Activated CD4-positive, alpha-beta T cell treated with anti-CD3 and anti-CD28 coated beads, Interleukin-2, amount 50 U/mL, for 24 hours (primary cell): Measurements from ENCODE around the gene FAH.

Source experiments
- DNase-seq, 2 donors: peaks; one replicate each; pipeline ENCODE4 v3.0.0-alpha.2; 2020; ENCODE audit warnings: low read depth in 1 of 2, low spot score in 1 of 2

FAH gene

DNA sequence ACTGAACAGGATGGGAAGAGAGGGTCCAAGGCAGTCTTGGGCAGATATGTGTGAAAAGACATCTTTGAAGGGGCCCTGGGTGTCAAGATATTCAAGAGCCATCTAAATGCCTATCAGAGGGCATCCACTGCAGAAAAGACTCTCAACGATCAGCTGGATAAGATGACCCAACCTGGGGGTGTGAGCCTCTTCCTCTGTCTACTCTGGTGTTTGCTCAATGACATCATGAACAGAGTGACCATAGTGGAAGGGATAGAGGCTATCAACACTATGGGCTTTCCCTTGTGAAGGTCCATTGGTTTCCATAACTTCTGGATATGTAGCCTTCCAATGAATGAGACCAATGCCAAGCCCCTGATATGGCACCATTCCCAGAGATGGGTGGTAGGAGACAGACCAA is 42.1 kb downstream of the FAH start:
- DNase-seq = no peak

DNA sequence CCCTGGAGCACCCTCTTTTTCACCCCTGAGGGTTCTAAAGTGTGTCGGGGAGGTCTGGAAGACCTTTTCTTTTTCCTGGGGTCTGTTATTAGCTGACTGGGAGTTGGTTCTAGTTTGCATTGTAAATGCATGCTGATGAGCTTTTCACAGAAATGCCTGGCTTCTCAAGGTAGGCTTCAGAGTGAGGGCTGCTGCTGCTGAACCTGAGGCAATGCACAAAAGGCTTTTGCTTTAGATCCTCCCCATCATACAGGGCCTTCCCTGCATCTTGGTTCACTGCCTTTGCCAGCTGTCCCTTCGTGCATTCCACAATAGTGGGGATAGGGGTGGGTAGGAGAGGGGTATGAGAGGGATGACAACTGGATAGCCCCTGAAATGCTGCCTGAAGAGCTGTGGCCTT is 46.6 kb downstream of the FAH start:
- DNase-seq = no peak

DNA sequence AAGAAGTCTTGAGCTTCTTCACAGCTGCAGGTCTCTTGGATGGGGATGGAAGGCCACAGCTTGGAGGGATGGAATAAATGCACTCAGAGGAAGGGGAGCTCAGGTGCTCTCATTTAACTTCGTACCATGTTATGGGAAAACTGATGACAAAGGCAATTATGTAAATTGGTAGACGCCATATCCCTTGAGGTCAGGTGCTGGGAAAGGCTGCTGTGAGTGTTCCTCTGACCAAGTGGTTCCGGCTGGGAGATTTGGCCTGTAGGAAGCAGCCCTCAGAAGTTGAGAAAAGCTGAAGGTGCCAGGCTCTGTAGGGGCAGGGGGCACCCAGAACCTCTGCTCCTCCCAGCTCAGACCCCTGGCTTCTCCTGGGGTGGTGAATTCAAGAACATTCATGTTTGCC is 47.1 kb downstream of the FAH start:
- no peak for DNase-seq

DNA sequence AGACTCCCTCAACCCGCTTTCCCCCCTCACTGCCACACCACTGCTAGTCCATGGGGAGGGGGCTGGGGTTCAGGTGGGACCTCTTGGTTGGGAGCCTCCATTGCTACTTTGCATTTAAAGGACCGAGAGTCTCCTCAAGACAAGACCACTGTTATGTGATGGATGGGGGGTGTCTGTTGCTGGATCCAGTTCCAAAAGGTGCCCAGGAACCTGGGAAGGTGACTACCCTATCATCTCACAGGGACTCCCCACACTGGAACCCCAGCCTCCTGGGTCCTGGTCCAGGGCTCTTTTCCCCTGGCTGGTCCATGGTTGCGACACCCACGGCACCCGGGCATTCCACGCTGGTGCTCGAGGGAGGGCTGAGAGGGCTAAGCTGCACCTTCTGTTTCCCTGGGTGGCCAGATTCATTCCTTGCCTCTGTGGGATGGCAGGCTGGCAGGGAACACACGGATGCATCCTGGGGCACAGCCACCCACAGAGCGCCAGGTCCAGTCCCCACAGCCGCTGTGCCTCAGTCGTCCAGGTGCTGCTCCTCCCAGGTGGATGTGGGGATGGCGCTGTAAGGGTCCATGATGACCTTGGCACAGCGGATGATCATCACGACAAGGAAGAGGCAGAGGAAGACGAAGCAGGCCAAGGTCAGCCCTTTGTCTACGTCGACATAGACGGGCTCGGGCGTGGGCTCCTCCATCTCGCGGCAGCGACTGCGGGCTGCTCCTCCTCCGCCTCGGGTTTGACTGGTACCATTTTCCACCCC is 48.6 kb downstream of the FAH start:
- no peak for DNase-seq

DNA sequence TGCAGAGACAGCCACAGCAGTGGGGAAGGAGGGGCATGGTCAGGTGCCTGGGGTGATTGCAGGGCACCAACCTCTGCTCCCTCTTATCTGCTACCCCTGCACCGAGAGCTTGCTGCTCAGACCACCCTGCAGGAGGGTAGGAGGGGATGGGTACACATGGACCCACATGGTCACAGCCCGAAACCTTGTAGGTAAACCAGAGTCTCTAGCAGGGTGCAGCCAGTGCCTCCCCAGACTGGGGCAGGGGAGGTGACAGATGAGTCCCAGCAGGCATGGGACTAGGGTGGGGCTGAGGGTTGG is 49.2 kb downstream of the FAH start:
- no peak for DNase-seq

DNA sequence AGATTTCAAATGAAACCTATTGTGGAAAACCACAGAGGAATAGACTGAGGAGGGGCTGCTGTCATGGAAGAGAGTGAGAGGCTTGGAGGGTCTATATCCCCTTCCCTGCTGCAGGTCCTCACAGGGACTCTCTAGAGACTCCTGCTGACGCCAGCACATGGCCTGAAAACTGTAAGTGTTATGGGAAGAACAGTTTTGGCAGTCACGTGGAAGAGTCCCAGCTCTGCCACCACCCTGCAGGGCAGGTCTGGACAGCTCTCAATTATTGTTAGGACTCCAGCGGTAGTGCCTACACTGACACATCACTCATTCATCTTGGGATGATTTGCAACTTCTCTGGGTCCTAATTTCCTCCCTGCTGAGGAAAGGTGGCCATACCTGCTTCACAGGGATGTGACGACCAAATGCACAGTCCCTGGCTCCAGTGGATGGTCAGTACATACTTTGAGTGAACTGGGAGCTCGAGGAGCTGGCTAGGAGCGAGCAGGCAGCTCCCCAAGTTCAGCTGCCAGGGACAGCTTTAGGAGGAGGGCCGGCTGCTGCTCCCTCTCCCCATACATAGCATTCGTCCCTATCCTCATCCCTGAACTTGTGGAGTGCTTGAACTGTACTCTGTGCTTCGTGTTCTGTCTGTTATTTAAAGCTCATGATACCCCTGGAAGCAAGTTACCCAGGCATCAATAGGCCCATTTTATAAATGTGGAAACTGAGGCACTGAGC is 50.0 kb downstream of the FAH start:
- no peak for DNase-seq

DNA sequence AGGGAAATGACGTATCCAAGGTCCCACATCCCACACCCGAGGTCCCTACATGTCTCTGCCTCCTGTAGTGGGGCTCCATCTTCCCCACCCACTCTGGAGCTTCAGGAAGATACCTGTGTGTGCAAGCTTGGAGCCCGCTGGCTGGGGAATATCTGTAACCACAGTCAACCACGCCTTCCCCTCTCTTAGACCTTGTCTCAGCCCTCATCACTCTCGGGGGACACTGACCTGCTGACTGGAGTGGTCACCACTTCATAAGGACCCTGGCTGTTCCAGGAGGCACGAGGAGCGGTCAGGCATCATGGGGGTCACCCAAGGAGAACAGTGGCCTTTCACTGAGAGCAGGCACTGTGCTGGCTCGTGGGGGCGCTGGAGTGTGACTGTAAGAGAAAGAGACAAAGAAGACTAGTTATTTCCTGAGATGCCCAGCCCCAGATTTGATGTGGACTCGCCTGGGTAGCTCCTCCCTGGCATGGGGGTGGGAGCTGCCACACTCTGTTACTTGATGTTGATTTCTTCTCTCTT is 50.6 kb downstream of the FAH start:
- DNase-seq = no peak

DNA sequence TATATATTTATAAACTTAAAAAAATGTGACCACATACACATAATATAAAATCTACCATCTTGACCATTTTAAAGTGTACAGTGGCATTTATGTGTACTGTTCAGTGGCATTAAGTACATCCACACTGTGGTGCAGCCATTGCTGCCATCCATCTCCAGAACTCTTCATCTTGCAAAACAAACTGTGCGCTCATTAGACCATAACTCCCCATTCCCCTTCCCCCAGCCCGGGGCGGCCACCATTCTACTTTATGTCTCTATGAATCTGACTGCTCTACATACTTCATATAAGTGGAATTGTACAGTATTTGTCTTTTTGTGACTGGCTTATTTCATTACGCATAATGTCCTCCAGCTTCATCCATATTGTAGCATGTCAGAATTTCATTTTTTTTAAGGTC is 51.4 kb downstream of the FAH start:
- no peak for DNase-seq

DNA sequence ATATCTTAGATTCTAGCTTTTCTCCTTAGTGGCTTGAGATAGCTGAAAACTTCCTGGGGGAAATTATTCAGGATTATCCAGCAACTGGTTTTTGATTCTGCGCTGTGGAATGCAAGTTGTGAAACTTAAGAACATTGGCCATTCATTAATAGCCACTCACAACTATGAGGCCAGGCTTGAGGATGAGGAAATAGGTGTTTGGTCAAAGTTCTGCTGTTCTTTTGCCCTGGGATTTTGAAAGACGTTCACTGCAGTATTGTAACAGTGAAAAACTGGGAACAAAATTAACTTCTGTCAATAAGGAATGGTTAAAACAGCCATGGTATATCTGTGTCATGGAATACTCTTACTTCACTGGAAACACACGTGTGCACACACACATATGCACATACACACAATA is 55.1 kb downstream of the FAH start:
- no peak for DNase-seq

DNA sequence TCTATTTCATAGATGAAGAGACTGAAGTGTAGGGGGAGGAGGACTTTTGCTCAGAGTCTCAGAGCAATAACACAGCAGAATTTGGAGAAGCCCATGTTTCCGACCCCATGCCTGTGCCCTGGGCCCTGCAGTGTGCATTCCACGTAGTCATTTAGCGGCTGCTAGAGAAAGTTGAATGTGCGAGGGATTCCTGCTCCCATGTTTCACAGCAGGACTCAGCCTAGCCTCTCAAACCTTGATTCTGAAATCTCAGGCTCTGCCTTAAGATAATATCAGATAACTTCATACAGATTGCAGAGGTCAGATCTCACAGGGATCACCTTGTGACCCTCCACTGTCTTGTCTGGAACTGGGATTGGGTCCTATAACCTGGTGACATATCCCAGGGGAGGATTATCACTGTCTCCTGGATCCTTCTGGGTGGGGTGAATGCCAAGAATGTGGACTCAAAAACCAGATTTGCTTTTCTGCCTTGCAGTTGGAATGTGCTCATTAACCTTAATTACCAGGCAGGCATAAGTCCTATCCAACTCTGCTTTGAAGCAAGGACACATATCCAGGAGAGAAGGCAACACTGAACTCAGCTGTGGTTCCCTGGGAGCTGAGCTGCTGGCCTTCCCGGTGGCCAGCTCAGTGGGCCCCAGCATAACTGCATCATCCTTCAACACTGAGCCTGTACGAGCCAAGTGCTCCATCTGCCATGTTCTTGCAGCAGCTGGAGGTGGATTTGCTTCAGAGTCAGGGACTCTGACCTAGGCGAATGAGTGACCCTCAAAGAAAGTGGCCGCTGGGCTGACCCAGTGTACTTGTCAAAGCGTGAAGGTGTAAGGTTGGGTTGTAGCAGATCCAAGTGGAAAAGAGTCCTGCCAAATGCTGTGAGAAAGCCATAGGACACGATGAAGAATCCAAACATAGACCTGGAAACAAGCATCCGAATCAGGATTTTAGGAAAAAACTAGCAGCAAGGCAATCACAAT is 56.2 kb downstream of the FAH start:
- no peak for DNase-seq

DNA sequence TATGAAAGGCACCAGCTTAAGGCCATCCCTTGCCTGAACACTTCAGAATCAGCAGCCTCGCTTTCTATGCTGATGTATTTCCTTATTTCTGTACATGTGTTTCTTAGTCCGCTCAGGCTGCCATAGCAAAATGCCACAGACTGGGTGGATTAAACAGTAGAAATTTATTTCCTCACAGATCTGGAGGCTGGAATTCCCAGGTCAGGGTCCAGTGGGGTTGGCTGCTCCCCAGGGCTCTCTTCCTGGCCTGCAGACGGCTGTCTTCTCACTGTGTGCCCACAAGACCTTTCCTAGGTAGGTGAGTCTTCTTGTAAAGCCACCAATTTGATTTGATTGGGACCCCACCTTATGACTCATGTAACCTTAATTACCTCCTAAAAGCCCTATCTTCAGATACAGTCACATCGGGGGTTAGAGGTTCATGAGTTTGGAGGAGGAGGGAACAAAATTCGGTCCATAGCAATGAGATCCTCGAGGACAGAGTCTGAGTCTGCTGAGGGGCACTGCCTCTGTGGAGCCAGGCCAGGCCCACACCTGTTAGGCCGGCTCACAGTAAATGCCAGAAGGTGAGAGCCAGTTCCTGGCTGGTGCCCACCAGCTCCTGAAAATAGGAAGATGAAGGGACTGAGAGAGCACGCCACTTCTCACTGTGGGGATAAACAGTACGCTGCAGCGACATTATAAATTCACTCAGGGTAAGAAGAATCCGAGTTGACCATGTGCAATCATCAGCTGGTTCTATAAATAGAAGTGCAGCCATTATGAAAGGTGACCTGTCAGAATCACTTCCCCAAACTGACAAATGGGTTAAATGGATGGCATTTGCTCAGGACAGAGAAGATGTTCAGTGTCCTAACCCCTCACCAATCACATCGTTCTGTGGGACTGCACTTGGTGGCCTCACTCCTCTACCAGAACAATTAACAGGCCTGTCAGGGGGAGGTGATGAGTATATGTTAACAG is 58.1 kb downstream of the FAH start:
- DNase-seq = no peak

DNA sequence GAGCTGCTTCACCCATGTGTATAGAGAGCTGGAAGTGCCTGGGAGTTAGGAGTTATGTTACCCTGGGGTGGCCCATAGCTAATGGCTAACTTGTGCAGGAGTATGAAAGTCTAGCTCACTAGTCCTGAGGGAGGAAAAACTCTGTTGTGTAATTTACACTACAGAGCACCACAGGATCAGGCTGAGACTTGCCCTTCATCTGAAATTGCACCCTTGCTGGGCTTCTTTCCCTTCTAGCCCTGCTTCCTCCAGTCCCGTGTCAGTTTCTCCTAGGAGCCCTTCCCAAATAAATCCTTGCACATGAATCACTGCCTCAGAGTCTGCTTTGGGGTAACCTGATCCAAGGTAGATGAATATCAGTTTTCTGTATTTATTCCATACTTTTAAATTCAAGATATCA is 59.2 kb downstream of the FAH start:
- no peak for DNase-seq

DNA sequence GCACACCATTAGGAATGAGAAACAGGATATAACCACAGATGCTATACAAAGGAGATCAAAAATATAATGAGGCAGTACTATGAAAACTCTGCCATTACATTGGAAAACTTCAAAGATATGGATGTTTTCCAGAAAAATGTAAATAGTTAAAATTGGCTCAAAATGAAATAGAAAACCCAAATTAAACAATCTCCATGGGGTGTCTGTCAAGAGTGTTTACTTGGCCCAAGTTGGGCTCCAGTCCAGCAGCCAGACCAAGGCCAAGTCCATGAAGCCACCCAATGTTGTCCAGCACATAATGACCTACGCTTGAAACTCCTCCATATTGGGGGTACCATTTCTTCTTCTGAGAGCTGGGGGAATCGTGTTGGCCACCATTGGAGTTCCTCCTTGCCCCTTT is 62.1 kb downstream of the FAH start:
- no peak for DNase-seq

DNA sequence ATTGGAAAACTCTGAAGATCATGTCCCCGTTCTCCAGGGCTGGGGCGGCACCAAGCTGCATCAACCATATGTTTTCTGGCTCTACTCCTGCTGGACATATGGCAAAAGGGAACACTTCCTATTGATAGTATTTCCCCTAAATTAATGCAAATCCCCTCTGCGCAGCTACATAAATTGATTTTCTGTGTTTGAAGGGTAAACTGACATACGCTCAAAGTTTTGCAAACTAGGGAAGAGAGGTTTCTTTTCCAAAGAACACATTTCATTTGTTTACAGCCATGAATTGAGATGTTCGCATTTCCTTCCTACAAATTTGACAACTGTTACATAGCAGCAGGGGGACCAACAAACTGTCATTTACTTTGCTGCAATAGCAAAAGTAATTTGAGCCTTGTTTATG is 63.3 kb downstream of the FAH start:
- no peak for DNase-seq

DNA sequence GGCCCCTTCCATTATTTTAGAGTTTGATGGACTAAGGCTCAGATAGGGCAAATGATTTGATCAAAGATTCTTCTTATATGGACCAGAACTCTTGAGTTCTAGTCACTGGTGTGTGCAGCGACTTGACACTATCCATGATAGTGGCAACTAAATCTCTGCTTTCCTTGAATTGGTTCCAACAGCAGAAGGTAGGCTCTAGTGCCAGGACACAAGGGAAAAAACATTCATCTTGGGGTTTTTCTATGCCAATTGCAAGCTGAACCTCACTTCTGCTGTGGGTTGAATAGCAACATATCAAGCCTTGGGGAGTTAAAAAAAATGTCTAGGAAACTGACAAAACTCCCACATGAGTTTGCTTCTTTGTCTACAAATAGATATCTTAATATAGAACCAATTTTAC is 64.1 kb downstream of the FAH start:
- DNase-seq = no peak

DNA sequence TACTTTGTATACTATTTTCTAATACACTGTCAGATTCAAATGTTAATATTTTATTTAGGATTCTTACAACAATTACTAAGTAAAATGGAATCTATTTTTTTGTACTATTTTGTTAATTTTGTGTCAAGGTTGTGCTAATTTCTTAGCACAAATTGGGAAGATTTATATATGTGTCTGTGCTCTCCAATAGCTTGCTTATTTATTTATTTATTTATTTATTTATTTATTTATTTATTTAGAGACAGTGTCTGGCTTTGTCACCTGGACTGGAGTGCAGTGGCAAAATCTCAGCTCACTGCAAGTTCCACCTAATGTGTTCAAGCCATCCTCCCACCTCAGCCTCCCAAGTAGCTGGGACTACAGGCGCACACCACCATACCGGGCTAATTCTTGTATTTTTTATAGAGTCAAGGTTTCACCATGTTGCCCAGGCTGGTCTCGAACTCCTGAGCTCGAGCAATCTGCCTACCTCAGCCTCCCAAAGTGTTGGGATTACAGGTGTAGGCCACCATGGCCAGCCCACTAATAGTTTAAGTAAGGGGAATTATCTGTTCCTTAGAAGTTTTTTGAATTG is 64.6 kb downstream of the FAH start:
- DNase-seq = no peak

DNA sequence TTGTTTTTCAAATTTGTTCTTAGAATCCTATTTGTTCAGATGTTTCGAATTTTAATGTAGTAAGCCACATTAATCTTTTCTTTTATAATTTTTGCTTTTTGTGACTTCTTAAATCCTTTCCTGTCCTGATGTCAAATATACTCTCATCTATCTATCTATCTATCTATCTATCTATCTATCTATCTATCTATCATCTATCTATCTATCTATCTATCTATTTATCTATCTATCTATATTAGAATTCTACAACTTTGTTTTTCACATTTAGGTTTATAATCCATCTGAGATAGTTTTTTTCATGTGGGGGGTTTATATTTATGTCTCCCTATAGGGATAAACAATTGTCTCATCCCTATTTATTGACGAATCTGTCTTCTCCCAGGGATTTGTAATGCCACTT is 67.2 kb downstream of the FAH start:
- no peak for DNase-seq

DNA sequence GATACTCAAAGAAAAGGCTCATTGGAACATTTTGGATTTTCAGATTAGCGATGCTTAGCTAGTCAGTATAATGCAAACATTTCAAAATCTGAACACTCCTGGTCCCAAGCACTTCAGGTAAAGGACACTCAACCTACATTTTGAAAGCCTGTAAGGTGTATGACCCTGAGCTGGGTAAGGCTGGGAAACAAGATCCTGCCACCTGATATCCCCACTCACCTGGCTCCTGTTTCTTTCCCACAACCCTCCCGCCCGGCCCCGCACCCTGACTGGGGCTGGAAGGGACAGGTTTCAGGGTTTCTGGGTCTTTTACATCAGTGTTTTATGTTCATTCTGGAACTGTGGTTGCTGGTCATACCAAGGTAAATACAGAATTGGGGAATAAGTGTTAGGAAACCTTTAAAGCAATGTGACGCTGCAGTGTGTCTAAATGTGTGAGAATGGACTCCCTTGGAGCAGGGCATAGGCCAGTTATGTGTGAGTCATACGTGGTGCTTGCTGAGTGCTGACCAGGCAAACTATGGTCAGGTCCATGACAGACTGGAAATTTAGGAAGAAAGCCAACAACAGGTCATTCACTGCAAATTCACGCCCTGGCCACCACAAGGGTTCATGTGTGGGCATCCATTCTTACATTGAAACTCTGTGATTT is 76.3 kb downstream of the FAH start:
- no peak for DNase-seq

DNA sequence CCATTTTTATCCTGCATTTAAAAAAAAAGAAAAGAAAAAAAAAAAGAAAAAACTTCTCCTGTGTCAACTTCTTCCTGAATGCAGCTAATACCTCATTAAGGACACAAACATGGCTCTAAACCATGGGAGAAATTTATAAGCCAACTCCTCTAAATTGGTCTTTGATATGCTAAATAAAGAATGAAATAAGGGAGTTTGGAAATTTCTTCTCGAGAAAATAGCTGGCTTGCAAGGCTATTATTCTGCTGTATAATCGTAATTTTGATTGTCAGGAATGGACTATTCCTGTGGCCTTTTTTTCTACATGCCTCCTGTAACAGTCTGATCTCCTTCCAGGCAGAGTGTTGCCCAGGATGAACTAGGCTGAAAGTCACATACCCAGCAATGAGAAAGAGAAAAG is 78.6 kb downstream of the FAH start:
- no peak for DNase-seq

DNA sequence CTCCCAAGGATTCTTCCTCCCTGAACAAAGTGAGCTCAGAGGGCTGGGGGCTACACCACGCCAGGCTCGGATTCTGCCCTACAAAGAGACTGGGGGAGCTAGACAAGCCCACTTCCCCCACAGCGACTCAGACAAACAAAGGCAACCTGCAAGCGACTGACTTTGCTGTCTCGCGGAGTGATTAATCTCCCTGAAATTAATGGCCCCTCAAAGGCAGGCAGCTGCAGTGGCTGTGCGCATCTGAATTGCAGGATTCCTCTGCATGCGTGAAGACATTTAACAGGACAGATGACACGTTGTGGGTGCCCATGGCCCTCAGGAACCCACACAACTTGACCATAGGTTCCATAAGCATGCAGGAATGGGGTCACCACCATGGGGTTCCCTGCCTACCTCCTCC is 80.8 kb downstream of the FAH start:
- no peak for DNase-seq
